Spleen (tissue), 7 donors: ENCODE measurements around the gene UBL5.

Experiments
- CTCF ChIP-seq, 11 experiments: fragments of 200-600 bp in 7 of 11; fragments of 450-650 bp in 4 of 11; sonication (generic) in 4 of 11; IDR thresholded peaks in 8 of 11; conservative IDR thresholded peaks in 3 of 11; 1 replicate in 7 of 11; 2 replicates in 4 of 11; pipeline versions ENCODE4 v1.4.0 to v1.8.0; 2016 to 2021; ENCODE audit warnings: antibody characterized with exemption in 11 of 11, inconsistent platforms in 4 of 11, mild to moderate bottlenecking in 1 of 11
- POLR2A ChIP-seq, 3 donors: fragments of 450-650 bp; IDR thresholded peaks; one replicate each; pipeline ENCODE4 v1.5.1; 2017; ENCODE audit warnings: antibody characterized with exemption in 3 of 3, mild to moderate bottlenecking in 1 of 3
- donor health status: DM: no; HTN: no; CAD: no; lungs with moderate emphysema.
- donor health status: DM: no; HTN: no; CAD: no.
- donor health status: DM: no; HTN: no; CAD: no.

- TF ChIP-seq CTCF (IDR thresholded peaks at IDR 0.05 in 8 of 11, conservative IDR thresholded peaks at IDR 0.05 in 3 of 11) (peak; percentile 57 to 90 (median 82)), POLR2A (IDR thresholded peaks at IDR 0.05) (peak in 1 of 3 donors; percentile 38)
Observed at GRCh38 chr19:9834726-9835506, 7.2 kb downstream of the UBL5 start, which contains the start of gene PIN1.
